Spleen (tissue), 11 donors: Measurements from ENCODE around the gene TRAPPC14. TPM values are rescaled to one million over a fixed set of nuclear protein-coding genes. Genes with fewer than 3 reads are reported as not detected.
A peak's percentile ranks its signal among the peaks of the same experiment; 100 is the strongest.

ENCODE experiments used
- DNase-seq: peaks from one replicate; pipeline ENCODE4 v3.0.0-alpha.2; 2020
- H3K27ac ChIP-seq, 8 donors: fragments of 200-600 bp; sonication (generic) in 7 of 8; 1 replicate in 4 of 8; 2 replicates in 4 of 8; pipeline versions ENCODE4 v1.5.0 to v1.8.0; 2016 to 2021; ENCODE audit warnings: inconsistent platforms in 4 of 8, mild to moderate bottlenecking in 4 of 8, moderate library complexity in 1 of 8
- H3K27me3 ChIP-seq, 7 donors: fragments of 200-600 bp; sonication (generic) in 6 of 7; replicated peaks in 1 of 7; 1 replicate in 4 of 7; 2 replicates in 3 of 7; pipeline versions ENCODE4 v1.5.0 to v1.8.0; 2016 to 2021; ENCODE audit warnings: inconsistent platforms in 3 of 7, mild to moderate bottlenecking in 1 of 7
- H3K36me3 ChIP-seq, 6 donors: fragments of 200-600 bp; sonication (generic) in 5 of 6; 1 replicate in 4 of 6; 2 replicates in 2 of 6; pipeline versions ENCODE4 v1.5.0 to v1.8.0; 2016 to 2021; ENCODE audit warnings: inconsistent platforms in 2 of 6
- H3K4me1 ChIP-seq, 6 donors: fragments of 200-600 bp; sonication (generic) in 5 of 6; 1 replicate in 3 of 6; 2 replicates in 3 of 6; pipeline versions ENCODE4 v1.5.0 to v1.8.0; 2016 to 2021; ENCODE audit warnings: inconsistent platforms in 3 of 6
- H3K4me3 ChIP-seq, 8 donors: fragments of 200-600 bp; sonication (generic) in 7 of 8; 1 replicate in 4 of 8; 2 replicates in 4 of 8; pipeline versions ENCODE4 v1.5.0 to v1.8.0; 2016 to 2021; ENCODE audit warnings: inconsistent platforms in 4 of 8, mild to moderate bottlenecking in 4 of 8, moderate library complexity in 2 of 8
- H3K9me3 ChIP-seq, 8 donors: fragments of 200-600 bp; sonication (generic) in 7 of 8; 1 replicate in 4 of 8; 2 replicates in 4 of 8; pipeline versions ENCODE4 v1.5.0 to v1.8.0; 2016 to 2021; ENCODE audit warnings: inconsistent platforms in 4 of 8
- CTCF ChIP-seq, 11 experiments: fragments of 200-600 bp in 7 of 11; fragments of 450-650 bp in 4 of 11; sonication (generic) in 4 of 11; IDR thresholded peaks in 8 of 11; conservative IDR thresholded peaks in 3 of 11; 1 replicate in 7 of 11; 2 replicates in 4 of 11; pipeline versions ENCODE4 v1.4.0 to v1.8.0; 2016 to 2021; ENCODE audit warnings: antibody characterized with exemption in 11 of 11, inconsistent platforms in 4 of 11, mild to moderate bottlenecking in 1 of 11
- POLR2A ChIP-seq, 3 donors: fragments of 450-650 bp; IDR thresholded peaks; one replicate each; pipeline ENCODE4 v1.5.1; 2017; ENCODE audit warnings: antibody characterized with exemption in 3 of 3, mild to moderate bottlenecking in 1 of 3
- POLR2AphosphoS5 ChIP-seq, 3 donors: sonication (generic); formaldehyde crosslinking; IDR thresholded peaks; one replicate each; pipeline ENCODE4 v1.5.1; 2017; ENCODE audit warnings: antibody characterized with exemption in 3 of 3
- WGBS, 5 donors: extraction: QIAGEN DNeasy Blood & Tissue Kit in 3 of 5; methylation state at CpG; one replicate each; pipeline versions ENCODE4 v1.1.5 to v1.1.7; 2013 to 2018; 5-methylcytosine and 5-hydroxymethylcytosine counted together
- intact Hi-C: fragments of 100-400 bp; cut with DNase I; formaldehyde crosslinking; loops from one replicate; pipeline ENCODE4 v1.15.0; 2023; ENCODE audit warnings: low total_unique reads
- polyA plus RNA-seq, 3 donors: library from polyadenylated mRNA; stranded (reverse); fragments of 200-250 nt; gene quantifications; one replicate each; pipeline ENCODE4 v1.2.1, GENCODE V29; 2013
- total RNA-seq, 7 donors: library from RNA; depleted of rRNA in 3 of 7; stranded (reverse); fragments of >200 nt in 3 of 7; fragmentation: NEBNext Ultra II Directional in 4 of 7; extraction: Animal tissue kit (Norgen Biotek cat#: 25700) in 4 of 7; gene quantifications; one replicate each; pipeline versions ENCODE4 v1.1.0 to v1.2.1, GENCODE V29; 2016 to 2021
- donor health status: healthy with polysubstance abuse.
- donor health status: DM: no; HTN: no; CAD: no; lungs with moderate emphysema.
- donor health status: DM: no; HTN: no; CAD: no.
- donor health status: Bipolar disorder and iron deficiency.
- donor health status: healthy.
- donor health status: DM: no; HTN: no; CAD: no.
- donor health status: DM: yes; HTN: yes; CAD: no.

Gene TRAPPC14
- total and polyA plus RNA-seq, 10 donors, result 33.0 to 68.7 (median 49.8) TPM

DNA sequence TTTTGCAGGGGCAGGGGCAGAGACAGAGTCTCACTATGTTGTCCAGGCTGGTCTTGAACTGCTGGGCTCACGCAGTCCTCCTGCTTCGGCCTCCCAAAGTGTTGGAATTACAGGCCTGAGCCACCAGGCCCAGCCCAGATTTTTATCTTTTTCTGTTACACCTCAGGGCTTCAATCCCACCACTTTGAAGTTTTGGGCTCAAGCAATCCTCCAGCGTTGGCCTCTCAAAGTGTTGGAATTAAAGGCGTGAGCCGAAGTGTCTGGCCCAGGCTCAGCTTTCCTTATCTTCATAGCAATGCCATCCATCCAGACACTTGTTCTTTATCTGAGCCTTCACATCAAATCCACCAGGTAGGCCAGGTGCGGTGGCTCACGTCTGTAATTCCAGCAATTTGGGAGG lies 43.5 kb downstream of the TRAPPC14 start:
- TF ChIP-seq POLR2A (IDR thresholded peaks at IDR 0.05), result no peak
- TF ChIP-seq POLR2AphosphoS5 (IDR thresholded peaks at IDR 0.05), result no peak
- TF ChIP-seq CTCF (IDR thresholded peaks at IDR 0.05 in 8 of 11, conservative IDR thresholded peaks at IDR 0.05 in 3 of 11), result no peak
- WGBS, 5 donors, result 89 to 97% (median 95%) methylated on average over 7 of the region's 7 CpGs

GRCh38 chr7:100111914-100112313 lies 46.6 kb downstream of the TRAPPC14 start:
- Histone ChIP-seq H3K4me1 (no peaks in the 10 kb centered on the region), H3K9me3 (no peaks in the 10 kb centered on the region), H3K27me3 (no peaks in the 10 kb centered on the region), H3K4me3 (no peak overlapping the region), H3K27ac (no peak overlapping the region), H3K36me3 (peaks cover 0 to 85% (median 73%) of the 10 kb centered on the region in 6 donors)
- WGBS, 5 donors, result 77 to 90% (median 87%) methylated on average over 8 to 13 of the region's 13 CpGs
- intact Hi-C loops, result no loop called here
- DNase-seq, result no peak
- peak in 1 of 3 donors; percentile 34 for TF ChIP-seq POLR2AphosphoS5 (IDR thresholded peaks at IDR 0.05)
- TF ChIP-seq CTCF (IDR thresholded peaks at IDR 0.05 in 8 of 11, conservative IDR thresholded peaks at IDR 0.05 in 3 of 11), result no peak
- no peak for TF ChIP-seq POLR2A (IDR thresholded peaks at IDR 0.05)

More for the DNA sequence above, 43.5 kb downstream of the TRAPPC14 start:
- H3K36me3 ChIP-seq, result peaks cover 0 to 54% (median 44%) of the 10 kb centered on the region in 6 donors
- intact Hi-C loops, result no loop called here
- H3K9me3 ChIP-seq, result no peaks in the 10 kb centered on the region
- peaks cover 7 to 26% (median 17%) of the 10 kb centered on the region in 6 donors for H3K4me1 ChIP-seq
- H3K4me3 ChIP-seq, result no peak overlapping the region
- no peak overlapping the region for H3K27ac ChIP-seq
- H3K27me3 ChIP-seq, result no peaks in the 10 kb centered on the region
- DNase-seq, result no peak

- Histone ChIP-seq H3K4me3 (no peak overlapping the region), H3K27me3 (no peaks in the 10 kb centered on the region), H3K27ac (no peak overlapping the region), H3K9me3 (no peaks in the 10 kb centered on the region), H3K36me3 (peaks cover 0 to 93% (median 78%) of the 10 kb centered on the region in 6 donors), H3K4me1 (no peaks in the 10 kb centered on the region)
- WGBS, 5 donors, result 90 to 97% (median 95%) methylated on average over 6 to 7 of the region's 7 CpGs
- no peak for DNase-seq
- intact Hi-C loops, result no loop called here
- TF ChIP-seq POLR2AphosphoS5 (IDR thresholded peaks at IDR 0.05) (no peak), CTCF (IDR thresholded peaks at IDR 0.05 in 8 of 11, conservative IDR thresholded peaks at IDR 0.05 in 3 of 11) (no peak), POLR2A (IDR thresholded peaks at IDR 0.05) (no peak)
Measured at GRCh38 chr7:100111156-100111555, 47.4 kb downstream of the TRAPPC14 start.

DNA sequence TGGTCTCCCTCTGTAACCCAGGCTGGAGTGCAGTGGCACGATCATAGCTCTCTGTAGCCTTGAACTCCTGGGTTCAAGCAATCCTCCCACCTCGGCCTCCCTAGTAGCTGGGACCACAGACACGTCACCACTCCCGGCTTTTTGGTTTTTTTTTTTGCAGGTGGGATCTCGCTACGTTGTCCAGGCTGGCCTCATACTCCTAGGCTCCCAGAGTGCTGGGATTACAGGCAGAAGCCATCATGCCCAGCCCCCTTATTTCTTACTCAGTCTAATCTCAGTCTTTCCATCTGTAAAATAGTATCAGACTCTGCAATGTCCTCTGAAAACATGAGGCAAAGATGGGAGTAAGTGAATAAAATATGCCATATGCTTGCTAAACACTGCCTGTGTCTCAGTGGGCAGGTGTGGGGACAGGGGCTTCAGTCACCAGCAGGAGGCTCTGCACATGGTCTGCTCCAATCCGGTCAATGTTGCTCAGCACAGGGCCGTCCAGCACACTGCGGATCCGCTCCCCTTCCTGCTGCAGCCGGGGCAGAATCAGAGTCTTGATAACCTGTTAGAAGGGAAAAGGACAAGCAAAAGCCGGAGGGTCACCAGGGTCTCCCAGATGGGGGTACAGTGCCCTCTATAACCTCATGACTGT lies 48.9 kb downstream of the TRAPPC14 start:
- TF ChIP-seq POLR2A (IDR thresholded peaks at IDR 0.05), result no peak
- TF ChIP-seq POLR2AphosphoS5 (IDR thresholded peaks at IDR 0.05), result no peak
- TF ChIP-seq CTCF (IDR thresholded peaks at IDR 0.05 in 8 of 11, conservative IDR thresholded peaks at IDR 0.05 in 3 of 11), result no peak
- Histone ChIP-seq H3K4me3 (no peak overlapping the region), H3K27me3 (no peaks in the 10 kb centered on the region), H3K36me3 (peaks cover 0 to 100% (median 81%) of the 10 kb centered on the region in 6 donors), H3K4me1 (no peaks in the 10 kb centered on the region), H3K27ac (no peak overlapping the region), H3K9me3 (no peaks in the 10 kb centered on the region)
- intact Hi-C loops, result no loop called here
- no peak for DNase-seq
- WGBS, 5 donors, result 86 to 92% (median 89%) methylated on average over 12 of the region's 12 CpGs
